Caco-2 (cell line): ENCODE measurements around the gene RLIM. TPM values are rescaled to one million over a fixed set of nuclear protein-coding genes. Genes with fewer than 3 reads are reported as not detected.

Source experiments
- BruUV-seq: library from RNA; stranded (reverse); fragments of 400-500 nt; replicated peaks from 2 replicates; lab custom pipeline; 2021; lab: Mats Ljungman, UMichigan
- CTCF ChIA-PET: fragments of 300-600 bp; sonication (Branson Sonifier 250); formaldehyde crosslinking; loops from one replicate; lab custom pipeline; 2022; ENCODE audit warnings: antibody characterized with exemption; lab: Charles Lee
- POLR2A ChIA-PET: fragments of 300-600 bp; sonication (Branson Sonifier 250); formaldehyde crosslinking; loops from one replicate; lab custom pipeline; 2022; ENCODE audit warnings: antibody characterized with exemption; lab: Charles Lee
- DNase-seq, 2 experiments: peaks; one replicate each; pipeline versions ENCODE4 v3.0.0 to v3.0.0-alpha.2; 2020 to 2022
- H3K27me3 ChIP-seq: replicated peaks from 2 replicates; pipeline ENCODE4 v1.6.0; 2011; ENCODE audit warnings: low read length; ENCODE audit not compliant: control insufficient read depth, insufficient read depth
- H3K36me3 ChIP-seq: 2 replicates; pipeline ENCODE4 v1.5.1; 2011; ENCODE audit warnings: low read length; ENCODE audit not compliant: control insufficient read depth, insufficient read depth
- H3K4me1 ChIP-seq: fragments of 250-450 bp; sonication (Bioruptor Pico); 2 replicates; pipeline ENCODE4 v1.5.1; 2020; ENCODE audit warnings: mild to moderate bottlenecking
- H3K4me3 ChIP-seq: 2 replicates; pipeline ENCODE4 v1.5.1; 2011; ENCODE audit warnings: low read depth, mild to moderate bottlenecking, control low read depth, low read length
- H3K9me3 ChIP-seq: fragments of 250-450 bp; sonication (Bioruptor Pico); 2 replicates; pipeline ENCODE4 v1.5.1; 2020; ENCODE audit warnings: mild to moderate bottlenecking, moderate library complexity
- H3K27ac Mint-ChIP-seq: one replicate; pipeline ENCODE4 v1.8.0; 2022; ENCODE audit warnings: mixed read lengths; ENCODE audit not compliant: unreplicated experiment
- H3K27me3 Mint-ChIP-seq: one replicate; pipeline ENCODE4 v1.8.0; 2022; ENCODE audit warnings: mixed read lengths; ENCODE audit not compliant: insufficient read depth, unreplicated experiment
- H3K36me3 Mint-ChIP-seq: one replicate; pipeline ENCODE4 v1.8.0; 2022; ENCODE audit warnings: mild to moderate bottlenecking, mixed read lengths; ENCODE audit not compliant: insufficient read depth, unreplicated experiment
- H3K4me1 Mint-ChIP-seq: one replicate; pipeline ENCODE4 v1.8.0; 2022; ENCODE audit warnings: low read depth, mixed read lengths; ENCODE audit not compliant: unreplicated experiment
- H3K4me3 Mint-ChIP-seq: one replicate; pipeline ENCODE4 v1.8.0; 2022; ENCODE audit warnings: mild to moderate bottlenecking, moderate library complexity, mixed read lengths; ENCODE audit not compliant: unreplicated experiment
- H3K9me3 Mint-ChIP-seq: one replicate; pipeline ENCODE4 v1.8.0; 2022; ENCODE audit warnings: mixed read lengths; ENCODE audit not compliant: unreplicated experiment
- intact Hi-C: fragments of 100-400 bp; cut with micrococcal nuclease; formaldehyde crosslinking; loops from one replicate; pipeline ENCODE4 v1.10.0; 2022; ENCODE audit not compliant: unreplicated experiment
- total RNA-seq: library from RNA; stranded (reverse); gene quantifications from 2 replicates; pipeline ENCODE4 v1.2.3, GENCODE V29; 2022
- TF ChIP-seq, protein P1 (sequence below), 2 experiments: fragments of 200-600 bp in 1 of 2; IDR thresholded peaks; 1 replicate in 1 of 2; 2 replicates in 1 of 2; pipeline versions ENCODE4 v1.5.1 to v1.8.0; 2011 to 2022; ENCODE audit warnings: antibody characterized with exemption in 1 of 2, control low read depth in 1 of 2, inconsistent platforms in 1 of 2, low read depth in 1 of 2, low read length in 1 of 2, mild to moderate bottlenecking in 1 of 2, moderate library complexity in 1 of 2; ENCODE audit not compliant: insufficient read depth in 1 of 2, severe bottlenecking in 1 of 2, unreplicated experiment in 1 of 2

RLIM gene
- total RNA-seq, 1 experiment from 2014 or later, result 28.7 TPM

GRCh38 chrX:74593593-74593992, 20.8 kb downstream of the RLIM start:
- Histone ChIP-seq H3K4me3 (no peak overlapping the region), H3K36me3 (no peaks in the 10 kb centered on the region; the same call in none of the 2 replicates), H3K4me1 (no peaks in the 10 kb centered on the region), H3K27me3 (no peaks in the 10 kb centered on the region), H3K9me3 (no peaks in the 10 kb centered on the region)
- BruUV-seq, result no TSS peak
- Mint-ChIP-seq H3K27ac (no peak overlapping the region), H3K4me1 (no peaks in the 10 kb centered on the region), H3K36me3 (peaks cover 37% of the 10 kb centered on the region), H3K4me3 (no peak overlapping the region), H3K9me3 (no peaks in the 10 kb centered on the region), H3K27me3 (no peaks in the 10 kb centered on the region)
- TF ChIP-seq, protein P1, sequence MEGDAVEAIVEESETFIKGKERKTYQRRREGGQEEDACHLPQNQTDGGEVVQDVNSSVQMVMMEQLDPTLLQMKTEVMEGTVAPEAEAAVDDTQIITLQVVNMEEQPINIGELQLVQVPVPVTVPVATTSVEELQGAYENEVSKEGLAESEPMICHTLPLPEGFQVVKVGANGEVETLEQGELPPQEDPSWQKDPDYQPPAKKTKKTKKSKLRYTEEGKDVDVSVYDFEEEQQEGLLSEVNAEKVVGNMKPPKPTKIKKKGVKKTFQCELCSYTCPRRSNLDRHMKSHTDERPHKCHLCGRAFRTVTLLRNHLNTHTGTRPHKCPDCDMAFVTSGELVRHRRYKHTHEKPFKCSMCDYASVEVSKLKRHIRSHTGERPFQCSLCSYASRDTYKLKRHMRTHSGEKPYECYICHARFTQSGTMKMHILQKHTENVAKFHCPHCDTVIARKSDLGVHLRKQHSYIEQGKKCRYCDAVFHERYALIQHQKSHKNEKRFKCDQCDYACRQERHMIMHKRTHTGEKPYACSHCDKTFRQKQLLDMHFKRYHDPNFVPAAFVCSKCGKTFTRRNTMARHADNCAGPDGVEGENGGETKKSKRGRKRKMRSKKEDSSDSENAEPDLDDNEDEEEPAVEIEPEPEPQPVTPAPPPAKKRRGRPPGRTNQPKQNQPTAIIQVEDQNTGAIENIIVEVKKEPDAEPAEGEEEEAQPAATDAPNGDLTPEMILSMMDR (IDR thresholded peaks at IDR 0.05; ENCODE audit: insufficient read depth in 1 of 2, low read depth in 1 of 2, low read length in 1 of 2, severe bottlenecking in 1 of 2, unreplicated experiment in 1 of 2), result no peak
- DNase-seq, result no peak
- CTCF ChIA-PET, result no interaction called here
- POLR2A ChIA-PET, result no interaction called here
- intact Hi-C loops, result no loop called here

- no peaks in the 10 kb centered on the region for H3K4me1 ChIP-seq
- intact Hi-C loops, result no loop called here
- ChIA-PET POLR2A (no interaction called here), CTCF (no interaction called here)
- H3K4me3 ChIP-seq, result no peak overlapping the region
- H3K9me3 ChIP-seq, result no peaks in the 10 kb centered on the region
- H3K27me3 Mint-ChIP-seq, result no peaks in the 10 kb centered on the region
- DNase-seq, result no peak
- H3K36me3 Mint-ChIP-seq, result peaks cover 6% of the 10 kb centered on the region
- H3K27ac Mint-ChIP-seq, result no peak overlapping the region
- H3K36me3 ChIP-seq, result no peaks in the 10 kb centered on the region
- H3K4me3 Mint-ChIP-seq, result no peak overlapping the region
- TF ChIP-seq, protein P1 (IDR thresholded peaks at IDR 0.05; ENCODE audit: insufficient read depth in 1 of 2, low read depth in 1 of 2, low read length in 1 of 2, severe bottlenecking in 1 of 2, unreplicated experiment in 1 of 2), result no peak
- H3K9me3 Mint-ChIP-seq, result no peaks in the 10 kb centered on the region
- BruUV-seq, result no TSS peak
- no peaks in the 10 kb centered on the region for H3K27me3 ChIP-seq
- H3K4me1 Mint-ChIP-seq, result no peaks in the 10 kb centered on the region
These were observed 28.7 kb downstream of the RLIM start for GRCh38 chrX:74585766-74586165.

DNA sequence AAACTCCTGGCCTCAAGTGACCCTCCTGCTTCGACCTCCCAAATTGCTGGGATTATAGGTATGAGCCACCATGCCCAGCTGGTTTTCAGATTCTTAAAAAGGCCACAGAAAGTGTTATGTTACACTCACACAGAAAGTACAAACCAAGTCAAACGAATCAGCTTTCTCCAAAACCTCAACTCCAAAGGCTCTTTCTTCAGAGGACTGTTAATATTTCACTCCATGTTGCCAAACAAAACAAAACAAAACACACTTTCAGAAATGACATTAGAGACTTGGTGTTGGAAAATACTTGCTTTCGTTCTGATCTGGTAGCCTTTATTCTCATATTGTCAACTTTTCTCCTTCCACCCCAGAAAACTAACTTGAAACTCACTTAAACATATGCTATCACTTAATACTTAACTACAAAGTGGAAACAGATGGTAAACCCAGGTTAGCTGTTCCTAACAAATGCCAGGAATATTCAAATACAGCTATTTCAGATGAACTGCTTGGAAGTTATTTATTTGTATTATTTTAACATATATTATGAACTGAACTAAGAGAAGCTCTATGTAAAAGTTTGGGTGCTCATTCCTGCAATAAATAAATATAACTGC, 34.7 kb downstream of the RLIM start:
- Mint-ChIP-seq H3K27me3 (no peaks in the 10 kb centered on the region), H3K4me3 (no peak overlapping the region), H3K4me1 (no peaks in the 10 kb centered on the region), H3K36me3 (peaks cover 7% of the 10 kb centered on the region), H3K9me3 (no peaks in the 10 kb centered on the region), H3K27ac (no peak overlapping the region)
- Histone ChIP-seq H3K27me3 (no peaks in the 10 kb centered on the region), H3K36me3 (no peaks in the 10 kb centered on the region), H3K4me3 (no peak overlapping the region), H3K4me1 (no peaks in the 10 kb centered on the region), H3K9me3 (no peaks in the 10 kb centered on the region)
- POLR2A ChIA-PET, result no interaction called here
- TF ChIP-seq, protein P1 (IDR thresholded peaks at IDR 0.05; ENCODE audit: insufficient read depth in 1 of 2, low read depth in 1 of 2, low read length in 1 of 2, severe bottlenecking in 1 of 2, unreplicated experiment in 1 of 2), result no peak
- BruUV-seq, result no TSS peak
- DNase-seq, result no peak
- intact Hi-C loops, result no loop called here
- CTCF ChIA-PET, result no interaction called here
